ENCODE measurements around the gene OR2V2.
"Not testable (repeated sequence)": the region's sequence is repeated elsewhere in the genome, so short reads cannot be mapped to it uniquely, and the experiment has no call there.

Gene OR2V2

GRCh38 chr5:181146927-181147636 lies at the start of gene OR2V2:
Gene OR2V2 (plus strand): TSS chr5:181147586. CDS start chr5:181154943, 7,357 bp downstream.
- DNase-seq: not testable (repeated sequence)

- not testable (repeated sequence) for DNase-seq
Observed at GRCh38 chr5:181097759-181098491, 49.5 kb upstream of the OR2V2 start.

- DNase-seq: no peak
Observed at GRCh38 chr5:181098762-181099601, 48.4 kb upstream of the OR2V2 start.

GRCh38 chr5:181099602-181100086 lies 47.7 kb upstream of the OR2V2 start:
- DNase-seq: no peak

- DNase-seq: no peak
Observed at GRCh38 chr5:181100121-181100875, 47.1 kb upstream of the OR2V2 start.

DNA sequence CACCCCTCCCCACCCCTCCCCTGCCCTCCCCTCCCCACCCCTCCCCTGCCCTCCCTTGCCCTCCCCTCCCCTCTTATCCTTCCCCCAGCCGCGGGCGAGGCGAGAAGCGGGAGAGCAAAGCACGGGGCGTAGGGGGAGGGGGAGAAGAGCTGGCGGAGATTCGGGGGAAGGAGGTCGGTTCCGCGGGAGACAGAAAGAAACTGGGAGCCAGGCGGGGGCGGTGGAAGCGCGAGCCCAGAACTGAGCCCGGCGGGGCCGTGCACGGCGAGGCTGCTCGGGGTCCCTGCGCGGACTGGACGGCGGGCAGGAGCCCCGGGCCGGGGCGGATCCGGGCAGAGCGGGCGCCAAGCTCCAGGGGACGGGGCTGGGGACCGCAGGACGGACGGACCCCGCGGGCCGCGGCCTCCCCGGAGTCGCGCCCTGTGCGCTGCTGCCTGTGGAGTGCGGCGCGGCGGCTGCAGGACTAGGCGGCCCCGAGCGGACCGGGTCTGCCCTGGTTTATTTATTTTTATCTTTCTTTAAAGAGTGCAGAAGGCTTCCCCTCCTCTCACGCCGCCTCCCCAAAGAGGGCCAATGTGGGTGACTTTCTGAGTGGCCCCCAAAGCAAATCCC lies 46.2 kb upstream of the OR2V2 start:
- not testable (repeated sequence) for DNase-seq

DNA sequence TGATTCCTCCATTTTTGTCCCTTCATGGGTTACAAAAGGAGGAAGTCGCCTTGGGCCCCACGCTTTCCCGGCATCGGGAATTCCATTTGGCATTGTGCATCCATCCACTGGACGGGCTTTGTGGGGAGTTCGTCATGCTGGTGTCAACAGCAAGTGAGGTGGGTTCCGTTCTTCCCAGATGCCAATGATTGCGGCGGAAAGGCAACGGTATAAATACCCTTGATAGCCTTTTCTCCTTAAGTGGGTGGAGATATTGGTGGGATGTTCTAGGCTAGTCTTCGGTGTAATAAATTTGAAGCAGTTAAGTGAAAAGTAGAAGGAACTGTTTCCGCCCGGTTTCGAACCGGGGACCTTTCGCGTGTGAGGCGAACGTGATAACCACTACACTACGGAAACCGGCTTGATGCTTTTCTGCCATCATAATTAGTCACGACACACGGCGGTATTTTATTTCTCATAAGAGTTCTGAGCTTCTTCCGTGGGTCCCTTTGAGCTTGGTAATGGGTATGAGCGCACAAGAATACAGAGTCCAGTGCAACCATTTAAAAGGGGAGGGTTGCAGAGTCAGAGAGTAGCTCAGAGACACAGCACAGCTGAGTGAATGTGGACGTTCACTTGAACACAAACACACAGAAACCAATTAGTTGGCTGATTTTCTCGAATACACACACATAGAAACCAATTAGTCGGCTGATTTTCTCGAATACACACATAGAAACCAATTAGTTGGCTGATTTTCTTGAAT lies 45.3 kb upstream of the OR2V2 start:
- DNase-seq: not testable (repeated sequence)

DNA sequence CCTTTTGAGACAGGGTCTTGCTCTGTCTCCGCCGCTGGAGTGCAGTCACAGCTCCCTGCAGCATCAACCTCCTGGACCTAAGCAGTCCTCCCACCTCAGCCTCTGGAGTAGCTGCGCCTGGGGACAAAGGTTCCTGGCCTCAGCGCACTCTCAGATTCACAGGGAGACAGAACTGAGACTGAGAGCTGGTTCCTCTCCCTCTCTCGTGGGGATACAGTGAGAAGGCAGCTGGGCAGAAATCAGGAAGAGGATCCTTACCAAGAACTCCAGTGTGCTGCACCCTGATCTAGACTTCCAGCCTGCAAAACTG lies 43.2 kb upstream of the OR2V2 start:
- DNase-seq: not testable (repeated sequence)

DNA sequence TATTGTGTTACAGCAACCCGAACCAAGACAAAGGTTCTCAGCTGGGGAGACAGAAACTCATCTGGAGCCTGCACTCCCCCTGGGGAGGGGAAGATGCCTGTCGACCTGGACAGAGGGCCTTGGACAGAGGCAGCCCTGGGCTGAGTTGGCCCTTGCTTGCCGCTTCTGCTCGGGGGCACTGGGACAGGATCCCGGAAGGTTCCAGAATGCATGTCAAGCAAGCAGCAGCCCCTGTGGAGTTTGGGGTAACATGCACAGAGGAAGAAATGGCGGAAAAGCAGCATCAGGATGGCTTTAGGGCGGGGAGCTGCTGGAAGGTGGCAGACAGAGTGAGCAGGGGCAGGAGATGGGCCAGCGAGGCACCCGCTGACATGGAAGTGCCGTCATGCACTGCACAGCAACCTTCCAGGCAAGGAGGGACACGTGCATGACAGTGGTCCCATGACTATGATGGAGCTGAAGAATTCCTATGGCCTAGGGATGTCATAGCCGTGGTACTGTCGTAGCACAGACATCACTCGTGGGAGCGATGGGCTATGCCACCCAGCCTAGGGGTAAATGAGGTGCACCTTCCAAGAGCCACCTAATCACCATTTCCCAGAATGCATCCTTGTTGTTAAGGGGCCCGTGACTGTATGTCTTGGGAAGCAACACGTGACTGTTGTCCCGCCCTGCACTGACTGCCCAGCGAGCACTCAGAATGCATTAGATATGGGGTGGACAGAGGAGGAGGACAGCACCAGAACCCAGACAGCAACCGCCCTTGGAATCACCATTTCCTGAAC lies 42.6 kb upstream of the OR2V2 start:
- not testable (repeated sequence) for DNase-seq

GRCh38 chr5:181105391-181106025 lies 41.9 kb upstream of the OR2V2 start:
- DNase-seq: no peak

- no peak for DNase-seq
Observed at GRCh38 chr5:181107699-181108098, 39.7 kb upstream of the OR2V2 start.

- no peak for DNase-seq
Observed at GRCh38 chr5:181108578-181109165, 38.7 kb upstream of the OR2V2 start.

DNA sequence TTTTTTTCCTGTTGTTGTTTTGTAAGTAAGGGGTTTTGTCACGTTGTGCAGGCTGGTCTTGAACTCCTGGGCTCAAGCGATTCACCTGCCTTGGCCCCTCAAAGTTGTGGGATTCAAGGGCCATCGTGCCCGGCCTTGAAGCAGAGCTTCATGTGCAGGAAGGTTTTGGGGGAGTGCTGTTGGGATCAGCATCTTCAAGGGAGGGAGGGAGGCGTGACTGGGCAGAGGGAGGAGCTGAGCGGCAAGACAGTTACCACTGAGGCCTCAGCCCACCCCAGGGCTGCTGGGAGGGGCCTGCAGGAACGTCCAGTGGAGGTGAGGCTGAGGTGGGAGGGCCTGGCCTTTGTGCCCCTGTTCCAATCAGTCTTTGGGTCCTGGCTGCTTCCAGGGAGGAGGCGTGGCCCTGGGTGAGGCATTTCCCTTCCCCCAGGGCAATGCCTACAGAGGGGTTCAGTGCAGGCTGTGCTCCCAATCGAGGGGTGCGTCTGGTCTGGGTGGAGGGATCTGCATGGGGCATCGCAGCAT lies 37.8 kb upstream of the OR2V2 start:
- DNase-seq: no peak

- no peak for DNase-seq
Observed at GRCh38 chr5:181111010-181111409, 36.4 kb upstream of the OR2V2 start.

DNA sequence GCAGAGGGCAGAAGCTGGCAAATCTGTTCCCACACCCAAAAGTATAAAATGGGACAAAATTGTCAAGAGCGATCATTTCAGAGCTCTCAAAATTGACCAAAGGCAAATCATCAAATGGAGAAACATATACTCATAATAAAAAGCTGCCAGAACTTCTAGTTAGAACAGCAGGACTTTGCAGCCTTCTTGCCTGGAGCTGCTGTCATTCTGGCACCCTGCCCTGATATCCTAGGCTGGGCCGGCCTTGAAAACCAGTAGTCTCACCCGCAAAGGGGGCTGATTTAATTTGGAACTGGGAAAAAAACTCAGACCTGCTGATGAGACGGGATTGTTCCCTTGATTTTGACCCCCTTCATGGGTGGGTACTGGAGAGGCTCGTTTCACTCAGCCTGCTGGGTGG lies 34.9 kb upstream of the OR2V2 start:
- DNase-seq: no peak

DNA sequence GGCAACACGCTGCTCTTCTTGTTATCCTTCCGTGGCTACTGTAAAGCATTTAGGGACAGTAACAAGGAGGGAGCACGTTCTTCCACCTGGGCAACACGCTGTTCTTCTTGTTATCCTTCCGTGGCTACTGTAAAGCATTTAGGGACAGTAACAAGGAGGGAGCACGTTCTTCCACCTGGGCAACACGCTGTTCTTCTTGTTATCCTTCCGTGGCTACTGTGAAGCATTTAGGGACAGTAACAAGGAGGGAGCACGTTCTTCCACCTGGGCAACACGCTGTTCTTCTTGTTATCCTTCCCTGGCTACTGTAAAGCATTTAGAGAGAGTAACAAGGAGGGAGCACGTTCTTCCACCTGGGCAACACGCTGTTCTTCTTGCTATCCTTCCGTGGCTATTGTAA lies 33.8 kb upstream of the OR2V2 start:
- DNase-seq: not testable (repeated sequence)

- no peak for DNase-seq
Observed at GRCh38 chr5:181114284-181114843, 33.0 kb upstream of the OR2V2 start.

DNA sequence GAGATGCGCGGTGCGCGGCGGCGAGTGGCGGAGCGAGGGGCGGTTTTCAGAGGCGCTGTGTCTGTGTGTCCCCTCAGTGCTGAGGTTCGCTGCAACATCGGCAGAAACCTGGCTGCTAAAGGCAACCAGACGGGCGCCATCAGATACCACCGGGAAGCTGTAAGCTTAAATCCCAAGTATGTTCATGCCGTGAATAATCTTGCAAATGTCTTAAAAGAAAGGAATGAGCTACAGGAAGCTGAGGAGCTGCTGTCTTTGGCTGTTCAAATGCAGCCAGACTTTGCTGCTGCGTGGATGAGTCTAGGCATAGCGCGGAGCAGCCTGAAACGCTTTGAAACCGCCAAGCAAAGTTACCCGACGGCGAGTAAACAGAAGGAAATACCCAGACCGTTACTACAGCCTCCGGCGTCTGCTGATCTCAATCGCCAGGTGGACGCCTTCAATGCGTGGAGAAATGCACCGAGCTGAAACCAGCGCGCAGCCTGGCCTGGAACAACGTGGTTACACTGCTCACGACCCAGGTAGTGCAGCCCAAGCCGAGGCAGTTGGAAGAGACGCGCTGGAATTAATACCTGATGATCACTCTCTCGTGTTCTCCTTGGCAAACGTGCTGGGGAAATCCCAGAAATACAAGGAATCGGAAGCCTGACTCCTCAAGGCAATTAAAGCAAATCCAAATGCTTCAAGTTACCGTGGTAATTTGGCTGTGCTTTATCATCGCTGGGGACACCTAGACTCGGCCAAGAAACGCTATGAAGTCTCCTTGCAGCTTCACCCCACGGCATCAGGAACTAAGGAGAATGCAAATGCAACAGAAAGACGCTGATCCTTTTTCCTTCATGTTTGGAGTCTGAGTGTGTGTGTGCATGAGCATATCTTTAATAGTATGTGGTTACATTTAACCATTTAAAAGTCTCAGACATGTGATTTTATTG lies 32.3 kb upstream of the OR2V2 start:
- no peak for DNase-seq
